Osteoblast (primary cell): ENCODE data around the gene DMD. TPM values are rescaled to one million over a fixed set of nuclear protein-coding genes. Genes with fewer than 3 reads are reported as not detected.

Experiments used
- DNase-seq: peaks from one replicate; pipeline ENCODE4 v3.0.0; 2011; ENCODE audit warnings: low spot score, mixed read lengths; ENCODE audit not compliant: insufficient read length; ENCODE audit errors: missing footprints
- H2AFZ ChIP-seq: 2 replicates; pipeline ENCODE4 v1.6.0; 2011; ENCODE audit warnings: mild to moderate bottlenecking, low read length
- H3K27ac ChIP-seq: 2 replicates; pipeline ENCODE4 v1.5.1; 2011; ENCODE audit warnings: mild to moderate bottlenecking, low read depth, low read length, moderate library complexity
- H3K27me3 ChIP-seq: 2 replicates; pipeline ENCODE4 v1.6.0; 2012; ENCODE audit warnings: mild to moderate bottlenecking, control low read depth, inconsistent platforms, low read length, moderate library complexity; ENCODE audit not compliant: insufficient read depth
- H3K36me3 ChIP-seq: 2 replicates; pipeline ENCODE4 v1.5.1; 2011; ENCODE audit warnings: mild to moderate bottlenecking, low read length, control low read depth, moderate library complexity; ENCODE audit not compliant: insufficient read depth
- H3K4me1 ChIP-seq: 2 replicates; pipeline ENCODE4 v1.5.1; 2011; ENCODE audit warnings: mild to moderate bottlenecking, low read length, control low read depth, moderate library complexity; ENCODE audit not compliant: insufficient read depth
- H3K4me2 ChIP-seq: 2 replicates; pipeline ENCODE4 v1.6.0; 2011; ENCODE audit warnings: mild to moderate bottlenecking, low read length; ENCODE audit not compliant: insufficient read depth
- H3K4me3 ChIP-seq: fragments of 200-600 bp; sonication (generic); 3 replicates; pipeline ENCODE4 v1.5.1; 2012; ENCODE audit warnings: mild to moderate bottlenecking, low read length, inconsistent platforms; ENCODE audit not compliant: insufficient read depth
- H3K79me2 ChIP-seq: 2 replicates; pipeline ENCODE4 v1.6.0; 2012; ENCODE audit warnings: mild to moderate bottlenecking, low read length, control low read depth, inconsistent platforms; ENCODE audit not compliant: insufficient read depth
- H3K9me3 ChIP-seq: 2 replicates; pipeline ENCODE4 v1.5.1; 2011; ENCODE audit warnings: low read depth, low read length, control low read depth
- H4K20me1 ChIP-seq: 2 replicates; pipeline ENCODE4 v1.6.0; 2012; ENCODE audit warnings: mild to moderate bottlenecking, low read length, control low read depth; ENCODE audit not compliant: insufficient read depth
- total RNA-seq: library from RNA; depleted of rRNA; stranded (reverse); fragments of >200 nt; gene quantifications from 2 replicates; pipeline ENCODE4 v1.2.3, GENCODE V29; 2012
- TF ChIP-seq, protein P1 (sequence below): IDR thresholded peaks from 2 replicates; pipeline ENCODE4 v1.5.1; 2011; ENCODE audit warnings: mild to moderate bottlenecking, low read depth, low read length, moderate library complexity; ENCODE audit errors: extremely low read depth

Gene DMD
- total RNA-seq, 1 donor, result 12.7 TPM

DNA sequence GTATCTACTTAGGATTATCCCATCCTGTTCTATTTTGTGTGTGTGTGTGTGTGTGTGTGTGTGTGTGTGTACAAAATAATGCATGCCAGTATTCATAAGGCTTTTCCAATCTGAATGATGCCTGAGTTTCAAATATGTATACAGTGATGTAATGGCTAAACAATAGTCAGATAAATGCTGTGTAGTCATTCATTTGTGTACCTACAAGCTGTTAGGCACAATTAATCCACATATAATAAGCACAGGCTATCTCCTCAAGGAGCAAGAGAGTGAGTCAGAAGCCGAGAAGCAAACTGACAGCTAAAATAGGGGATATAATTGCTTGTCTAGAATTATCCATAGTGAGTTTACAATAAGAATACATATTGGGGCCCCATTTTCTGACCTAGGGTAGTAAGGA, 15.7 kb downstream of the DMD start:
- Histone ChIP-seq H3K36me3 (no peaks in the 10 kb centered on the region), H3K79me2 (no peaks in the 10 kb centered on the region), H3K27ac (no peak overlapping the region), H3K27me3 (no peaks in the 10 kb centered on the region), H3K4me2 (no peak overlapping the region), H4K20me1 (no peaks in the 10 kb centered on the region), H3K9me3 (peaks cover 3% of the 10 kb centered on the region), H3K4me3 (no peak overlapping the region), H3K4me1 (no peaks in the 10 kb centered on the region), H2AFZ (no peak overlapping the region)
- TF ChIP-seq, protein P1, sequence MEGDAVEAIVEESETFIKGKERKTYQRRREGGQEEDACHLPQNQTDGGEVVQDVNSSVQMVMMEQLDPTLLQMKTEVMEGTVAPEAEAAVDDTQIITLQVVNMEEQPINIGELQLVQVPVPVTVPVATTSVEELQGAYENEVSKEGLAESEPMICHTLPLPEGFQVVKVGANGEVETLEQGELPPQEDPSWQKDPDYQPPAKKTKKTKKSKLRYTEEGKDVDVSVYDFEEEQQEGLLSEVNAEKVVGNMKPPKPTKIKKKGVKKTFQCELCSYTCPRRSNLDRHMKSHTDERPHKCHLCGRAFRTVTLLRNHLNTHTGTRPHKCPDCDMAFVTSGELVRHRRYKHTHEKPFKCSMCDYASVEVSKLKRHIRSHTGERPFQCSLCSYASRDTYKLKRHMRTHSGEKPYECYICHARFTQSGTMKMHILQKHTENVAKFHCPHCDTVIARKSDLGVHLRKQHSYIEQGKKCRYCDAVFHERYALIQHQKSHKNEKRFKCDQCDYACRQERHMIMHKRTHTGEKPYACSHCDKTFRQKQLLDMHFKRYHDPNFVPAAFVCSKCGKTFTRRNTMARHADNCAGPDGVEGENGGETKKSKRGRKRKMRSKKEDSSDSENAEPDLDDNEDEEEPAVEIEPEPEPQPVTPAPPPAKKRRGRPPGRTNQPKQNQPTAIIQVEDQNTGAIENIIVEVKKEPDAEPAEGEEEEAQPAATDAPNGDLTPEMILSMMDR, result no peak
- no peak for DNase-seq

DNA sequence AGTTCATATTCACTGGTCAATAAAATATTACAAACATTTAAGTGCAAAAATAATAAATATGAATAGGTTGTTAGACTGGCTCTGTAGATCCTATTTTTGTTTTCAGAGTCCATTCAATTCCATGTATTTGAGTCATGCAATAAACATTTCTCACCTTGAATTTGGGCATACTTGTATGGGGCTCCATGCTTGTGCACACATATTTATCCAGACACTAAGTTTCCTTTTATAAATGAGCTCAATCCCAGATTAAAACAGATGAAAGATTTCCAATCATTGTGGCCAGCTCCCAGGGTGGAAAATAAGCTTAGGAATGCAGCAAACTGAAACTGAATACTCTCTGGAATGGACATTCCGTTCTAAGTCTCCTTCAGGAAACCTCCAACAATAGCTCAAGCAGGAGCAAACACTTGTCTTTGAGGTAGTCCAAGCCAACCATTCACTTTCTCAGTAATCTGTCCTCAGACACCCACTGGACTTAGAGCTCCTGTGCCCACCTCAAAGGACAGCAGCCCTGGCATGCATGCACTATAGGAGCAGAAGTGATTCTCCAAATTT, 16.4 kb downstream of the DMD start:
- H3K4me1 ChIP-seq, result no peaks in the 10 kb centered on the region
- H3K36me3 ChIP-seq, result no peaks in the 10 kb centered on the region
- no peaks in the 10 kb centered on the region for H4K20me1 ChIP-seq
- H3K9me3 ChIP-seq, result peaks cover 3% of the 10 kb centered on the region
- H3K79me2 ChIP-seq, result no peaks in the 10 kb centered on the region
- TF ChIP-seq, protein P1, result no peak
- no peak overlapping the region for H3K4me3 ChIP-seq
- no peak overlapping the region for H3K27ac ChIP-seq
- H3K4me2 ChIP-seq, result no peak overlapping the region
- no peak for DNase-seq
- H2AFZ ChIP-seq, result no peak overlapping the region
- H3K27me3 ChIP-seq, result no peaks in the 10 kb centered on the region

DNA sequence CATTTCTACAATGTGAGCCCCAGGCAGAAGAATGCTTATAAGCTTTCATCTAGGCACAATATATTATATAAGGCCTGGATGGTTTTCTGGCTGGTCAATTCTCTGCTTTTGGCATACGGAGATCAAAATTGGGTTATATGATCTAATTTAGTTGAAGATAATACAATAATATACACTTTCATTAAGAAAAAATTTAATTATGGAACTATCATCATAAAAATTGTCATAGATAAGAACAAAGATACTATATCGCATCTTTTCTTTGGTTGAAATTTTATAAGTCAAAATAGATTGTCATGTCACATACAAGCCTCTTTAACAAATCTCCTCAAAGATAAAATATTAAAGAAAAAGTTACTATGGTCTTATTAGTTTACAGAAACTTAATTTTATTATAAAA, 17.1 kb downstream of the DMD start:
- Histone ChIP-seq H3K4me3 (no peak overlapping the region), H2AFZ (no peak overlapping the region), H3K27ac (no peak overlapping the region), H3K79me2 (no peaks in the 10 kb centered on the region), H3K36me3 (no peaks in the 10 kb centered on the region), H3K4me2 (no peak overlapping the region), H4K20me1 (no peaks in the 10 kb centered on the region), H3K9me3 (peaks cover 3% of the 10 kb centered on the region), H3K27me3 (no peaks in the 10 kb centered on the region), H3K4me1 (no peaks in the 10 kb centered on the region)
- TF ChIP-seq, protein P1, result no peak
- DNase-seq, result no peak

DNA sequence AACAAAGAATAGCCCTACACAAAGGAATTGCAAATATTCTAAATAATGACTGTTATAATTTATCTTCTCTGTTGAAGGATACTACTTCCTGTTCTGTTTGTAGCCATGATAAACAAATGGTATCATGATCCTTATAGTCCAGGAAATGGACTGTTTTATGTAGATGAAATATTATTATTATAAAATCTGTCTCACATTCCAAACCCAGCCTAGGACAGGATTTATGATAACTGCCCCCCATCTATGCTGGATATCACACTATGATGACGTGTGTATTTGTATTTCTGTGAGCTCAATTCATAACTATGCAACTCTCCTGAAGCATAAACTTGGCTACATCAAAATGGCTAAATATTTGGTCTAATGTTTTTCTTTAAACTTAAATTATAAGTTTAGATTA, 21.3 kb downstream of the DMD start:
- Histone ChIP-seq H3K79me2 (no peaks in the 10 kb centered on the region), H4K20me1 (no peaks in the 10 kb centered on the region), H3K9me3 (peaks cover 3% of the 10 kb centered on the region), H3K4me3 (no peak overlapping the region), H2AFZ (no peak overlapping the region), H3K4me1 (no peaks in the 10 kb centered on the region), H3K36me3 (no peaks in the 10 kb centered on the region), H3K27ac (no peak overlapping the region), H3K27me3 (no peaks in the 10 kb centered on the region), H3K4me2 (no peak overlapping the region)
- TF ChIP-seq, protein P1, result no peak
- no peak for DNase-seq
